HG02571 (cell line): Measurements from ENCODE around the gene BLOC1S4.
"Not testable (repeated sequence)": the region's sequence is repeated elsewhere in the genome, so short reads cannot be mapped to it uniquely, and the experiment has no call there.

Experiments
- ATAC-seq: cut with Tn5 transposase; IDR thresholded peaks from one replicate; pipeline ENCODE4 v1.9.1; 2021; ENCODE audit warnings: mild to moderate bottlenecking, moderate library complexity; ENCODE audit not compliant: unreplicated experiment

The BLOC1S4 gene

GRCh38 chr4:6734165-6734786 lies 18.3 kb downstream of the BLOC1S4 start:
- no peak for ATAC-seq

GRCh38 chr4:6739920-6740319 lies 23.9 kb downstream of the BLOC1S4 start:
- no peak for ATAC-seq

- no peak for ATAC-seq
Observed at GRCh38 chr4:6740347-6740746, 24.4 kb downstream of the BLOC1S4 start.

GRCh38 chr4:6742507-6742906 lies 26.5 kb downstream of the BLOC1S4 start:
- no peak for ATAC-seq

- ATAC-seq, result no peak
Observed at GRCh38 chr4:6742989-6743388, 27.0 kb downstream of the BLOC1S4 start.

GRCh38 chr4:6746721-6747293 lies 30.8 kb downstream of the BLOC1S4 start:
- no peak for ATAC-seq

- ATAC-seq, result no peak
Observed at GRCh38 chr4:6747294-6748051, 31.5 kb downstream of the BLOC1S4 start.

GRCh38 chr4:6748286-6748685 lies 32.3 kb downstream of the BLOC1S4 start:
- no peak for ATAC-seq

- no peak for ATAC-seq
Observed at GRCh38 chr4:6749340-6750171, 33.6 kb downstream of the BLOC1S4 start.

- no peak for ATAC-seq
Observed at GRCh38 chr4:6750286-6751221, 34.6 kb downstream of the BLOC1S4 start.

GRCh38 chr4:6751611-6752485 lies 35.9 kb downstream of the BLOC1S4 start:
- ATAC-seq, result no peak

GRCh38 chr4:6752486-6752829 lies 36.5 kb downstream of the BLOC1S4 start:
- ATAC-seq, result no peak

- ATAC-seq, result no peak
Observed at GRCh38 chr4:6753103-6753560, 37.2 kb downstream of the BLOC1S4 start.

- no peak for ATAC-seq
Observed at GRCh38 chr4:6753891-6754290, 37.9 kb downstream of the BLOC1S4 start.

GRCh38 chr4:6754481-6755087 lies 38.6 kb downstream of the BLOC1S4 start:
- no peak for ATAC-seq

GRCh38 chr4:6755088-6755753 lies 39.2 kb downstream of the BLOC1S4 start:
- ATAC-seq, result no peak

- ATAC-seq, result not testable (repeated sequence)
Observed at GRCh38 chr4:6756345-6756744, 40.4 kb downstream of the BLOC1S4 start.

- ATAC-seq, result no peak
Observed at GRCh38 chr4:6758728-6759127, 42.8 kb downstream of the BLOC1S4 start.
